DOHH2 (cell line): ENCODE measurements around the gene UBR1.

ENCODE experiments used
- CTCF ChIP-seq: fragments of 200-600 bp; sonication (generic); IDR thresholded peaks from one replicate; pipeline ENCODE4 v1.5.1; 2014; ENCODE audit warnings: antibody characterized with exemption, mild to moderate bottlenecking, low read depth, low read length; ENCODE audit not compliant: poor library complexity, severe bottlenecking
- EZH2phosphoT487 ChIP-seq: fragments of 200-600 bp; sonication (generic); IDR thresholded peaks from 2 replicates; pipeline ENCODE4 v1.6.1; 2017; ENCODE audit warnings: borderline replicate concordance, mild to moderate bottlenecking, antibody characterized with exemption, low read length, moderate library complexity, mixed read lengths

GRCh38 chr15:43094416-43095030 lies 11.3 kb downstream of the UBR1 start:
- TF ChIP-seq CTCF (no peak), EZH2phosphoT487 (no peak)
